ENCODE data around the gene ALDH1A2. TPM values are rescaled to one million over a fixed set of nuclear protein-coding genes. Genes with fewer than 3 reads are reported as not detected.
A peak's percentile ranks its signal among the peaks of the same experiment; 100 is the strongest.

Gene ALDH1A2
- total RNA-seq, 1 donor from 2014 or later = 14.0 TPM

- H3K4me3 ChIP-seq = no peak overlapping the region
- intact Hi-C loops (cut with micrococcal nuclease) = no loop called here
- H3K27me3 ChIP-seq (ENCODE audit: low read depth) = peaks cover 4% of the 10 kb centered on the region
- no peak for TF ChIP-seq CTCF (IDR thresholded peaks at IDR 0.05; ENCODE audit: borderline replicate concordance)
- no peak overlapping the region for H3K27ac ChIP-seq (replicated peaks)
- no peaks in the 10 kb centered on the region for H3K9me3 ChIP-seq (replicated peaks)
- no peaks in the 10 kb centered on the region for H3K36me3 ChIP-seq
- no peaks in the 10 kb centered on the region for H3K4me1 ChIP-seq
- no peak for DNase-seq
Observed at GRCh38 chr15:58080398-58080797, 14.9 kb upstream of the ALDH1A2 start.

GRCh38 chr15:58078591-58078990 is 13.1 kb upstream of the ALDH1A2 start:
- no peak for DNase-seq
- Histone ChIP-seq H3K9me3 (replicated peaks) (no peaks in the 10 kb centered on the region), H3K36me3 (no peaks in the 10 kb centered on the region), H3K4me1 (no peaks in the 10 kb centered on the region), H3K27me3 (ENCODE audit: low read depth) (no peaks in the 10 kb centered on the region), H3K4me3 (no peak overlapping the region), H3K27ac (replicated peaks) (no peak overlapping the region)
- intact Hi-C loops (cut with micrococcal nuclease) = loop anchor here (10.0 kb wide), 1 partner anchor 324 kb away; no protein-coding TSS in a partner anchor
- no peak for TF ChIP-seq CTCF (IDR thresholded peaks at IDR 0.05; ENCODE audit: borderline replicate concordance)

GRCh38 chr15:58077427-58077826 is 11.9 kb upstream of the ALDH1A2 start:
- Histone ChIP-seq H3K9me3 (replicated peaks) (no peaks in the 10 kb centered on the region), H3K27me3 (ENCODE audit: low read depth) (peaks cover 11% of the 10 kb centered on the region), H3K4me3 (no peak overlapping the region), H3K36me3 (no peaks in the 10 kb centered on the region), H3K27ac (replicated peaks) (no peak overlapping the region), H3K4me1 (no peaks in the 10 kb centered on the region)
- peak; percentile 26 for TF ChIP-seq CTCF (IDR thresholded peaks at IDR 0.05; ENCODE audit: borderline replicate concordance)
- intact Hi-C loops (cut with micrococcal nuclease) = loop anchor here (10.0 kb wide), 1 partner anchor 323 kb away; no protein-coding TSS in a partner anchor
- DNase-seq = no peak

- intact Hi-C loops (cut with micrococcal nuclease) = loop anchor here (5.0 to 10.0 kb wide), 2 partner anchors 207 to 320 kb away; no protein-coding TSS in a partner anchor
- H3K36me3 ChIP-seq = no peaks in the 10 kb centered on the region
- H3K4me1 ChIP-seq = no peaks in the 10 kb centered on the region
- no peak for TF ChIP-seq CTCF (IDR thresholded peaks at IDR 0.05; ENCODE audit: borderline replicate concordance)
- no peak overlapping the region for H3K4me3 ChIP-seq
- H3K27ac ChIP-seq (replicated peaks) = no peak overlapping the region
- no peak for DNase-seq
- no peaks in the 10 kb centered on the region for H3K9me3 ChIP-seq (replicated peaks)
- peaks cover 19% of the 10 kb centered on the region for H3K27me3 ChIP-seq (ENCODE audit: low read depth)
Observed at GRCh38 chr15:58074452-58074851, 8.9 kb upstream of the ALDH1A2 start.

- Histone ChIP-seq H3K4me3 (no peak overlapping the region), H3K9me3 (replicated peaks) (no peaks in the 10 kb centered on the region), H3K36me3 (no peaks in the 10 kb centered on the region), H3K27ac (replicated peaks) (no peak overlapping the region), H3K27me3 (ENCODE audit: low read depth) (peaks cover 50% of the 10 kb centered on the region), H3K4me1 (peaks cover 8% of the 10 kb centered on the region)
- TF ChIP-seq CTCF (IDR thresholded peaks at IDR 0.05; ENCODE audit: borderline replicate concordance) = peak; percentile 95
- peak; percentile 52 for DNase-seq
- intact Hi-C loops (cut with micrococcal nuclease) = loop anchor here (5.0 to 10.0 kb wide), 2 partner anchors 204 to 316 kb away; no protein-coding TSS in a partner anchor
Observed at GRCh38 chr15:58070801-58071418, 5.4 kb upstream of the ALDH1A2 start.

All from left ventricle myocardium inferior (tissue), 1 donor.